GM18502 (cell line): ENCODE data around the gene SLC43A3.
"Not testable (repeated sequence)": the region's sequence is repeated elsewhere in the genome, so short reads cannot be mapped to it uniquely, and the experiment has no call there.

Experiments
- ATAC-seq: cut with Tn5 transposase; IDR thresholded peaks from one replicate; pipeline ENCODE4 v1.9.1; 2021; ENCODE audit warnings: mild to moderate bottlenecking; ENCODE audit not compliant: unreplicated experiment, poor library complexity

The SLC43A3 gene

GRCh38 chr11:57361420-57361819 is 65.5 kb downstream of the SLC43A3 start:
- not testable (repeated sequence) for ATAC-seq

DNA sequence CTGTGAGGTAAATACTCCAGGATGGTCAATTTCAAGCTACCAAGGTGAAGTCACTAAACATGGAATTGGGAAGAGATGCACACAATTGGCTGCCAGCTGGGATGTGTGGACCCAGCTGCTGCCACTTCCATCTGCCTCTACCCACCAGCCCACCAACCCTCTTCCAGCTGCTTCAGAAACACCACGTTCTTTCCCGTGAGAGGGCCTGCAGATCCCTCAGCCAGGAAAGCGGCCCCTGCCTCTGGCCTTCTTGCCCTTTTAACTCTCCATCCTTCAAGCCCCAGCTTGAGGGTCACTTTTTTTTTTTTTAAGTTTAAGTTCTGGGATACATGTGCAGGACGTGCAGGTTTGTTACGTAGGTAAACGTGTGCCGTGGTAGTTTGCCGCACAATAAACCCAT is 65.9 kb downstream of the SLC43A3 start:
- no peak for ATAC-seq

DNA sequence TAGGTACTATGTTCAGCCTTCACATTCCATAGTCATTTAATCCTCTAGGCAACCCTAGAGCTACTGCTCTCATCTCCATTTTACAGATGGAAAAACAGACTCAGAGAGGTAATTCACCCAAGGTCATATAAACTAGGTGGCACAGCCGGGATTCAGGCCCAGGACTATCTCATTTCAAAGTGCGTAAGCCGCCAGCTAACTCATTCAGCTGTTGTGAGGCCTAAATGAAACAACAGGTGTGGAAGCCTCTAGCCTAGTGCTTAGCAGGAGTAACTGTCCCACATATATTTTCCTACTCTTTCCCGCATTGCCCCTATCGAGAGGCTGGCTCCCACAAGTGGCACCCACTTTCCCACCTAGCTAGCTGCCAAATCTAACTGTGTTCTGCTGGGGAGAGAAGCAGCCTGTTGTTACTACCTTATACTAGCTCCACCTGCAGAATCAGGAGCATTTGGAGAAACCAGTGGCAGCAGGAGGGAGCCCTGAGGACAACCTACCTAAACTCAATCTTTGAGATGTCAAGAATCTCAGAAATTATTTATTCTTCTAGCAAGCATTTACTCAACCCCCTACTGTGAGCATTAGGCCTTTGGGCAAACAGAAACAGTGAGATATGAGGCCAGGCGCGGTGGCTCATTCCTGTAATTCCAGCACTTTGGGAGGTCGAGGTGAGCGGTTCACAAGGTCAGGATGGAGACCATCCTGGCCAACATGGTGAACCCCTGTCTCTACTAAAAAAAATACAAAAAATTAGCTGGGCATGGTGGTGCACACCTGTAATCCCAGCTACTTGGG is 66.8 kb downstream of the SLC43A3 start:
- no peak for ATAC-seq

GRCh38 chr11:57359396-57359795 is 67.5 kb downstream of the SLC43A3 start:
- ATAC-seq: no peak

GRCh38 chr11:57358991-57359390 is 67.9 kb downstream of the SLC43A3 start:
- no peak for ATAC-seq

DNA sequence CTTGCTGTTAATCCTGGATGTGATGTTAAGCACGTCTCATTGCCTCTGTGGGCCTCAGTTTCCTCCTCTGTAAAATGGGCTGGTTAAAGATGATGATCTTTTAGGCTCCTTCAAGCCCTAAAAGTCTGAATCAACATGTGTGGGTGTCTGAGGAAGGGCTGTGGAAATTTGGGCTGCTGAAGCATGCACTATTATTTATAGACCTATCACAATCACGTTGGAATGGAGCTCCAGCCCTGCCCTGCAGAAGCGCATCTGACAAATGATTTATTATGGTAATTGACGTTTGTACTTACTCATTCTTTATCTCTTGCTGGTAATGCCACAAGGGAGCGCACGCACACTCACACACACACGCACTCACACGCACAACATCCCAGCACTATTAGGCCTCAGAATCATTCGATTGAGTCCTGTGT is 68.4 kb downstream of the SLC43A3 start:
- ATAC-seq: no peak

GRCh38 chr11:57357856-57358255 is 69.1 kb downstream of the SLC43A3 start:
- ATAC-seq: no peak

DNA sequence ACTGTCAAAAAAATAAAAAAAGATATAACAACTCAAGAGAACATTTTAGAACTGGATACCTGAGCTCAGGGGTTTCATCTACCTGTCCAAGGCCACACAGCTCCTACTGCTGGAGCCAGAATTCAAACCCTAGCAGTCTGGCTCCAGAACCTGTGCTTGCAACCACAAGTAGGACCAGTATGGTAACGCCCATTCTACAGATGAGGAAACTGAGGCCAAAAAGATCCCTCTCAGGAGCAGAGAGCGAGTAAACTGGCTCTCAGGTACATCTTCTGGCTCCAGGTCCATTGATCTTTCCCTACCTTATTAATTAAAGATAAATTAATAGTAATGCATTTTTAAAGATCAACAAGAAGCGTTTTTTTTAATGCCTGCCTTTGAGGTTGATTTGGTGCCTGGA is 69.6 kb downstream of the SLC43A3 start:
- ATAC-seq: no peak
